NB4 (cell line): ENCODE results near the gene DENND11.

Experiments
- CTCF ChIP-seq: IDR thresholded peaks from one replicate; pipeline ENCODE4 v1.5.1; 2012; ENCODE audit warnings: low read depth, low read length
- MAX ChIP-seq: IDR thresholded peaks from 2 replicates; pipeline ENCODE4 v1.6.1; 2011; ENCODE audit warnings: low read depth, low read length
- MYC ChIP-seq: IDR thresholded peaks from 2 replicates; pipeline ENCODE4 v1.6.1; 2011; ENCODE audit warnings: low read depth, low read length
- POLR2A ChIP-seq: IDR thresholded peaks from 2 replicates; pipeline ENCODE4 v1.6.1; 2011; ENCODE audit warnings: mild to moderate bottlenecking; ENCODE audit not compliant: insufficient read length; ENCODE audit errors: extremely low read depth

- TF ChIP-seq POLR2A (no peak), CTCF (no peak), MAX (no peak), MYC (no peak)
These were observed 15.5 kb upstream of the DENND11 start for GRCh38 chr7:141717450-141717849.
